CD4-positive, alpha-beta memory T cell (primary cell): ENCODE results near the gene EID1. TPM values are rescaled to one million over a fixed set of nuclear protein-coding genes. Genes with fewer than 3 reads are reported as not detected.
"Not testable (repeated sequence)": the region's sequence is repeated elsewhere in the genome, so short reads cannot be mapped to it uniquely, and the experiment has no call there.

Source experiments
- CTCF ChIA-PET: fragments of 350-600 bp; sonication (Branson Sonifier 250); formaldehyde crosslinking; loops from one replicate; lab custom pipeline; 2021; ENCODE audit warnings: inconsistent platforms; ENCODE audit not compliant: partially characterized antibody; lab: Charles Lee
- POLR2A ChIA-PET: fragments of 350-600 bp; sonication (Branson Sonifier 250); formaldehyde crosslinking; loops from one replicate; lab custom pipeline; 2021; ENCODE audit not compliant: partially characterized antibody; lab: Charles Lee
- DNase-seq, 5 donors: peaks; one replicate each; pipeline versions ENCODE4 v3.0.0 to v3.0.0-alpha.2; 2020 to 2022; ENCODE audit warnings: mixed read lengths in 1 of 5
- H3K27ac ChIP-seq: one replicate; pipeline ENCODE4 v1.7.0; 2013; ENCODE audit warnings: low read depth, low read length
- H3K27me3 ChIP-seq: 2 replicates; pipeline ENCODE4 v1.7.0; 2013; ENCODE audit warnings: mild to moderate bottlenecking, low read length, moderate library complexity; ENCODE audit not compliant: insufficient read depth
- H3K36me3 ChIP-seq: 2 replicates; pipeline ENCODE4 v1.7.0; 2013; ENCODE audit warnings: mild to moderate bottlenecking, low read length, moderate library complexity; ENCODE audit not compliant: insufficient read depth
- H3K4me1 ChIP-seq: 2 replicates; pipeline ENCODE4 v1.7.0; 2013; ENCODE audit warnings: mild to moderate bottlenecking, low read length, moderate library complexity; ENCODE audit not compliant: insufficient read depth
- H3K4me3 ChIP-seq, 2 donors: one replicate each; pipeline ENCODE4 v1.7.0; 2013; ENCODE audit warnings: low read length in 2 of 2, mild to moderate bottlenecking in 1 of 2
- H3K9me3 ChIP-seq, 2 donors: one replicate each; pipeline ENCODE4 v1.7.0; 2013; ENCODE audit warnings: low read length in 2 of 2, control low read depth in 1 of 2; ENCODE audit not compliant: control insufficient read depth in 1 of 2
- H3K27ac Mint-ChIP-seq, 7 donors: one replicate each; pipeline ENCODE4 v1.8.0; 2020 to 2021; ENCODE audit warnings: mixed read lengths in 7 of 7, mild to moderate bottlenecking in 6 of 7, inconsistent platforms in 3 of 7, moderate library complexity in 3 of 7
- H3K27me3 Mint-ChIP-seq, 2 donors: one replicate each; pipeline ENCODE4 v1.8.0; 2020 to 2021; ENCODE audit warnings: mixed read lengths in 2 of 2
- H3K36me3 Mint-ChIP-seq, 2 donors: one replicate each; pipeline ENCODE4 v1.8.0; 2020 to 2021; ENCODE audit warnings: mixed read lengths in 2 of 2, inconsistent platforms in 1 of 2, mild to moderate bottlenecking in 1 of 2
- H3K4me1 Mint-ChIP-seq, 4 donors: one replicate each; pipeline ENCODE4 v1.8.0; 2020 to 2021; ENCODE audit warnings: mixed read lengths in 4 of 4, mild to moderate bottlenecking in 1 of 4
- H3K4me3 Mint-ChIP-seq, 8 donors: one replicate each; pipeline ENCODE4 v1.8.0; 2020 to 2021; ENCODE audit warnings: mixed read lengths in 8 of 8, mild to moderate bottlenecking in 7 of 8, moderate library complexity in 6 of 8, inconsistent platforms in 3 of 8
- H3K9me3 Mint-ChIP-seq, 8 donors: one replicate each; pipeline ENCODE4 v1.8.0; 2020 to 2021; ENCODE audit warnings: mixed read lengths in 8 of 8, mild to moderate bottlenecking in 5 of 8, inconsistent platforms in 3 of 8, moderate library complexity in 1 of 8
- intact Hi-C: fragments of 100-400 bp; cut with micrococcal nuclease; formaldehyde crosslinking; loops from one replicate; pipeline ENCODE4 v1.15.1; 2023
- polyA plus RNA-seq, 2 donors: library from polyadenylated mRNA; unstranded; fragments of 300-500 nt; fragmentation: Illumina TruSeq; gene quantifications; one replicate each; pipeline ENCODE4 v1.2.3, GENCODE V29; 2021
- total RNA-seq, 2 experiments: library from RNA; stranded (reverse); gene quantifications; one replicate each; pipeline ENCODE4 v1.2.3, GENCODE V29; 2021

EID1 gene
- total and polyA plus RNA-seq, 4 experiments from 2014 or later: 76.0 to 245 (median 141) TPM

DNA sequence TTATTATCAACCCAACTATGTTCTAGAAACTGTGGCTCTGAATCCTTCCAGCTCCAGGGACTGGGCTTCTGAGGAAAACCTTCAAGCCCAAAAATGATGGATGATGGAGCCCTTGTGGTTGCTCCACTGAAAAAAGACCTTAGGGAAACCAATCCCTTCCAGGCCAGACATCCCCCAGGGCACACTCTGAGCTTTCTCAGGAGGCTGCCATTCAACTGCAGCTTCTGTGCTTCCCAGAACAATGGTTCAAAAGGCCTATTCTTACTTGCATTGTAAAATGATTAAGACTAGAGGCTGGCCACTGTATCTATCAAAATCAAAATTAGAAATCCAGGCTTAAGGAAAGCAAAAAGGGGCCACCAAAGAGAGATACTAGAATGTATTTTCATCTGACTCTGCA, 27.3 kb downstream of the EID1 start:
- Mint-ChIP-seq H3K4me1 (no peaks in the 10 kb centered on the region), H3K9me3 (peaks cover 0 to 2% (median 0%) of the 10 kb centered on the region in 8 donors), H3K4me3 (no peak overlapping the region), H3K27ac (peak overlapping the region in 1 of 7 donors; percentile 16), H3K36me3 (no peaks in the 10 kb centered on the region), H3K27me3 (peaks cover 0 to 3% of the 10 kb centered on the region in 2 donors)
- no peaks in the 10 kb centered on the region for H3K36me3 ChIP-seq
- CTCF ChIA-PET: no interaction called here
- no peaks in the 10 kb centered on the region for H3K27me3 ChIP-seq
- POLR2A ChIA-PET: no interaction called here
- DNase-seq: no peak
- intact Hi-C loops: no loop called here
- H3K4me3 ChIP-seq: no peak overlapping the region
- no peaks in the 10 kb centered on the region for H3K4me1 ChIP-seq
- H3K27ac ChIP-seq: no peak overlapping the region
- H3K9me3 ChIP-seq: no peaks in the 10 kb centered on the region

DNA sequence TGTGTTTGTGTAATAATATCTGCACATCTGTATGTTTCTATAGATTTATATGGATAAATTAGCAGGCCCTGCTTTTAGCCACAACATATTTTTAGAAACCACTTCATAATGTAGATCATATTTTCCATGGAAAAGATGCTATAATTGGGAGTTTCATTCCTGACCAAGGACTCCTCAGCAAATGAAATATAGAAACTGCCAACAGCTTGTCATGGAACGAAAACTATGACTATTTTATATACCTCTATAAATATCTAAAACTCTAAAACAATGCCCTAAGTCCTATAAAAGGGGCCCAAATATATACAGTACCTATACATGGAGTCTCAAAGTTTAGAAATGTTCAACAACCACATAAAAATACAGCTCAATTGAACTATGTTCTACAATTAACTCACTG, 27.9 kb downstream of the EID1 start:
- no peak for DNase-seq
- Mint-ChIP-seq H3K4me3 (no peak overlapping the region), H3K27ac (no peak overlapping the region), H3K9me3 (peaks cover 0 to 2% (median 0%) of the 10 kb centered on the region in 8 donors), H3K27me3 (peaks cover 0 to 3% of the 10 kb centered on the region in 2 donors), H3K36me3 (no peaks in the 10 kb centered on the region), H3K4me1 (no peaks in the 10 kb centered on the region)
- H3K36me3 ChIP-seq: no peaks in the 10 kb centered on the region
- ChIA-PET POLR2A (no interaction called here), CTCF (interaction anchor here (0.6 kb wide), 1 partner anchor 17 kb away, joined by 3 read pairs; no protein-coding TSS in a partner anchor)
- H3K27me3 ChIP-seq: no peaks in the 10 kb centered on the region
- H3K9me3 ChIP-seq: no peaks in the 10 kb centered on the region
- no peaks in the 10 kb centered on the region for H3K4me1 ChIP-seq
- intact Hi-C loops: no loop called here
- H3K4me3 ChIP-seq: no peak overlapping the region
- H3K27ac ChIP-seq: no peak overlapping the region

DNA sequence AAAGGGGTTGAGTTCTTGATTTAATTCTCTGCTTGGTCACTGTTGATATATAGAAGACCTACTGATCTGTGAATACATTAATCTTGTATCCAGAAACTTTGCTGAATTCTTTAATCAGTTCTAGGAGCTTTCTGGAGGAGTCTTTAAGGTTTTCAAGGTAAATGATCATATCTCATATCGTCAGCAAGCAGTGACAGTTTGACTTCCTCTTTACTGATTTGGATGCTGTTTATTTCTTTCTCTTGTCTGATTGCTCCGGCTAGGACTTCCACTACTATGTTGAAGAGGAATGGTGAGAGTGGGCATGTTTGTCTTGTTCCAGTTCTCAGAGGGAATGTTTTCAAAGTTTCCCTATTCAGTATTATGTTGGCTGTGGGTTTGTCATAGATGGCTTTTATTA, 31.4 kb downstream of the EID1 start:
- H3K27me3 Mint-ChIP-seq, DNase-seq, H3K4me3 ChIP-seq, H3K27me3 ChIP-seq, H3K4me1 Mint-ChIP-seq, H3K4me1 ChIP-seq, H3K4me3 Mint-ChIP-seq, H3K36me3 ChIP-seq, POLR2A ChIA-PET, H3K9me3 Mint-ChIP-seq, H3K36me3 Mint-ChIP-seq, H3K27ac Mint-ChIP-seq, H3K9me3 ChIP-seq, H3K27ac ChIP-seq, CTCF ChIA-PET, intact Hi-C loops: not testable (repeated sequence)

DNA sequence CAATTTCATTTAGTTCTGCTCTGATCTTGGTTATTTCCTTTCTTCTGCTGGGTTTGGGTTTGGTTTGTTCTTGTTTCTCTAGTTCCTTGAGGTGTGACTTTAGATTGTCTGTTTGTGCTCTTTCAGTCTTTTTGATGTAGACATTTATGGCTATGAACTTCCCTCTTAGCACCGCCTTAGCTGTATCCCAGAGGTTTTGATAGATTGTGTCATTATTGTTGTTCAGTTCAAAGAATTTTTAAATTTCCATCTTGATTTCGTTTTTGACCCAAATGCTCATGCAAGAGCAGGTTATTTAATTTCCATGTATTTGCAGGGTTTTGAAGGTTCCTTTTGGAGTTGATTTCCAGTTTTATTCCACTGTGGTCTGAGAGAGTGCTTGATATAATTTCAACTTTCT, 32.6 kb downstream of the EID1 start:
- H3K4me1 ChIP-seq, H3K36me3 ChIP-seq, H3K27ac Mint-ChIP-seq, DNase-seq, CTCF ChIA-PET, intact Hi-C loops, POLR2A ChIA-PET, H3K27me3 ChIP-seq, H3K9me3 Mint-ChIP-seq, H3K36me3 Mint-ChIP-seq, H3K4me3 ChIP-seq, H3K27me3 Mint-ChIP-seq, H3K27ac ChIP-seq, H3K9me3 ChIP-seq, H3K4me3 Mint-ChIP-seq, H3K4me1 Mint-ChIP-seq: not testable (repeated sequence)

DNA sequence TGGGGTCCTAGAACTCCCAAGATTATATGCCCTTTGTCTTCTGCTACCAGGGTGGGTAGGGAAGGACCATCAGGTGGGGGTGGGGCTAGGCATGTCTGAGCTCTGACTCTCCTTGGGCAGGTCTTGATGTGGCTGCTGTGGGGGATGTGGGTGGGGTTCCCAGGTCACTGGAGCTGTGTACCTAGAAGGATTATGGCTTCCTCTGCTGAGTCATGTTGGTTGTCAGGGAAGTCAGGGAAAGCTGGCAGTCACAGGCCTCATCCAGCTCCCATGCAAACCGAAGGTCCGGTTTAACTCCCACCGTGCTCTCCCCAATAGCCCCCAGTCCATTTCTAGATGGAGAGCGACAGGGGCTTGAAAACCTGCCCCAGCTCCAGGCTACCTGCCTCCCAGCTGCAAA, 35.2 kb downstream of the EID1 start:
- CTCF ChIA-PET: no interaction called here
- H3K36me3 Mint-ChIP-seq: no peaks in the 10 kb centered on the region
- no peak overlapping the region for H3K4me3 ChIP-seq
- H3K27ac ChIP-seq: no peak overlapping the region
- no peaks in the 10 kb centered on the region for H3K36me3 ChIP-seq
- POLR2A ChIA-PET: no interaction called here
- no peak overlapping the region for H3K27ac Mint-ChIP-seq
- DNase-seq: no peak
- peaks cover 0 to under 1% (median 0%) of the 10 kb centered on the region in 8 donors for H3K9me3 Mint-ChIP-seq
- no peaks in the 10 kb centered on the region for H3K9me3 ChIP-seq
- H3K27me3 Mint-ChIP-seq: peaks cover 11 to 19% of the 10 kb centered on the region in 2 donors
- intact Hi-C loops: no loop called here
- H3K4me3 Mint-ChIP-seq: no peak overlapping the region
- no peaks in the 10 kb centered on the region for H3K4me1 Mint-ChIP-seq
- no peaks in the 10 kb centered on the region for H3K4me1 ChIP-seq
- H3K27me3 ChIP-seq: no peaks in the 10 kb centered on the region

DNA sequence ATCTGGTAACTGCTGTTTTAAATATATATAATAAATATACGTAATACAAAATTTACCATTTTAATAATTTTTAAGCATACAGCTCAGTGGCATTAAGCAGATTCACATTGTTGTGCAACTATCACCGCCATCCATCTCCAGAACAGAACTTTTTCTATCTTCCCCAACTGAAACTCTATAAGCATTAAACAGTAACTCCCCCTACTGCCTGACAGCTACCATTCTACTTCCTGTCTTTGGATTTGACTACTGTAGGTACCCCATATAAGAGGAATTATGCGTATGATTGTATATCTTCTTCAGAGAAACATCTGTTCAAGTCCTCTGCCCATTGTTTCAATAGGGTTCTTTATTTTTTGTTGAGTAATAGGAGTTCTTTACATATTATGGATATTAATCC, 36.8 kb downstream of the EID1 start:
- Histone ChIP-seq H3K4me1 (no peaks in the 10 kb centered on the region), H3K27ac (no peak overlapping the region), H3K4me3 (no peak overlapping the region), H3K9me3 (no peaks in the 10 kb centered on the region), H3K27me3 (no peaks in the 10 kb centered on the region), H3K36me3 (no peaks in the 10 kb centered on the region)
- Mint-ChIP-seq H3K36me3 (peaks cover 0 to 4% of the 10 kb centered on the region in 2 donors), H3K9me3 (peaks cover 0 to 2% (median 0%) of the 10 kb centered on the region in 8 donors), H3K4me3 (no peak overlapping the region), H3K27ac (no peak overlapping the region), H3K27me3 (peaks cover 14 to 25% of the 10 kb centered on the region in 2 donors), H3K4me1 (no peaks in the 10 kb centered on the region)
- CTCF ChIA-PET: interaction anchor here (1.0 kb wide), 1 partner anchor 9 kb away, joined by 3 read pairs; no protein-coding TSS in a partner anchor
- POLR2A ChIA-PET: no interaction called here
- no peak for DNase-seq
- intact Hi-C loops: no loop called here

DNA sequence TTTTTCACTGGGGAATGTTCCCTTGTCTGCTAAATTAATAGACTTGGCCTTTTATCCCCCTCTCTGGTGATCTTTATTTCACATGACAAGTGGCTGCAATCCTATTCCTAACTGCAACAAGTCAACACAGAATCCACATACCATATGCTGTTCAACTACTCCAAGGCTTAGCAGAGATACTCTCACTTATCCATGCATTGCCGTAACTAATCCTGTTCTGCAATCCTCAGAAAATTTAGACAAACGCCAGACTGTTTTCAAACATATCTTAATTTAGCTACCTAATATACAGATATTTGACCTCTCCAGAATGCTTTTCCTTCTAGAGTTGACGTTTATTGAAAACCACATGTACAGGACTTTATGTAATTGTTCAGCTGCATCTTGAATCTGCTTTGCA, 37.9 kb downstream of the EID1 start:
- Histone ChIP-seq H3K36me3 (no peaks in the 10 kb centered on the region), H3K27me3 (no peaks in the 10 kb centered on the region), H3K4me1 (no peaks in the 10 kb centered on the region), H3K9me3 (no peaks in the 10 kb centered on the region), H3K4me3 (no peak overlapping the region), H3K27ac (no peak overlapping the region)
- Mint-ChIP-seq H3K36me3 (peaks cover 0 to 4% of the 10 kb centered on the region in 2 donors), H3K4me3 (no peak overlapping the region), H3K9me3 (peaks cover 0 to 2% (median 0%) of the 10 kb centered on the region in 8 donors), H3K27me3 (peaks cover 17 to 24% of the 10 kb centered on the region in 2 donors), H3K4me1 (no peaks in the 10 kb centered on the region), H3K27ac (no peak overlapping the region)
- intact Hi-C loops: no loop called here
- DNase-seq: no peak
- ChIA-PET POLR2A (no interaction called here), CTCF (no interaction called here)

DNA sequence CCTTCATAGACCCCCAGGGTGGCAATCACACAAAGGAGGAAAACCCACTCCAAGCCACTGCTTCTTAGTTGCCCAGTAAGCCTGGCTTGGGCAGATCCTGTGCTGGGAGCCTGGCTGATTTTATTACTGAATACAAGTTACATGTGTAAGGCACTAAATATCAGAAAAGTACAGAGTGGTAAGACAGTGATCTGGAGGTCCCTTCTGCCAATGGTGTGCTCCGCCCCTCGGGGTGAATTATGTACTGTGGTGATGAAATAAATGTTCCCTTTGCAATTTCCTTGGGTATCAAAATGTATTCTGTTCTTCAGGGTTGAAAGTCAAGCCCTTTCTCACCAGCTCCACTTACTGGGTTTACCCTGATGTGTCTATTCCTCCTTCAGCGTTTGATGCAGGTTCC, 38.8 kb downstream of the EID1 start:
- Mint-ChIP-seq H3K27me3 (peaks cover 20 to 26% of the 10 kb centered on the region in 2 donors), H3K4me3 (no peak overlapping the region), H3K36me3 (peaks cover 0 to 4% of the 10 kb centered on the region in 2 donors), H3K9me3 (peaks cover 0 to 2% (median 0%) of the 10 kb centered on the region in 8 donors), H3K27ac (no peak overlapping the region), H3K4me1 (no peaks in the 10 kb centered on the region)
- intact Hi-C loops: no loop called here
- ChIA-PET CTCF (no interaction called here), POLR2A (interaction anchor here (0.6 kb wide), 1 partner anchor 29 kb away, joined by 3 read pairs; no protein-coding TSS in a partner anchor)
- H3K27me3 ChIP-seq: no peaks in the 10 kb centered on the region
- H3K4me1 ChIP-seq: no peaks in the 10 kb centered on the region
- no peaks in the 10 kb centered on the region for H3K9me3 ChIP-seq
- H3K36me3 ChIP-seq: no peaks in the 10 kb centered on the region
- H3K27ac ChIP-seq: no peak overlapping the region
- no peak overlapping the region for H3K4me3 ChIP-seq
- no peak for DNase-seq
